Activated CD4-positive, alpha-beta T cell treated with anti-CD3 and anti-CD28 coated beads for 48 hours (primary cell): ENCODE measurements around the gene RGN.
"Not testable (repeated sequence)": the region's sequence is repeated elsewhere in the genome, so short reads cannot be mapped to it uniquely, and the experiment has no call there.

Experiments
- DNase-seq: peaks from one replicate; pipeline ENCODE4 v3.0.0-alpha.2; 2020

Gene RGN

GRCh38 chrX:47124466-47124865 is 46.2 kb downstream of the RGN start:
- not testable (repeated sequence) for DNase-seq

GRCh38 chrX:47129157-47129898 is 51.1 kb downstream of the RGN start:
- peak; percentile 91 for DNase-seq

GRCh38 chrX:47129899-47130358 is 51.7 kb downstream of the RGN start:
- no peak for DNase-seq

- no peak for DNase-seq
Observed at GRCh38 chrX:47133493-47133892, 55.2 kb downstream of the RGN start.

GRCh38 chrX:47135650-47136049 is 57.4 kb downstream of the RGN start:
- DNase-seq = not testable (repeated sequence)

- DNase-seq = no peak
Observed at GRCh38 chrX:47138171-47138570, 59.9 kb downstream of the RGN start.
